HG03060 (cell line): Measurements from ENCODE around the gene KDM5B.
"Not testable (repeated sequence)": the region's sequence is repeated elsewhere in the genome, so short reads cannot be mapped to it uniquely, and the experiment has no call there.

Experiments
- ATAC-seq: cut with Tn5 transposase; IDR thresholded peaks from one replicate; pipeline ENCODE4 v1.9.1; 2021; ENCODE audit warnings: low read depth, moderate number of reproducible peaks; ENCODE audit not compliant: unreplicated experiment

The KDM5B gene

DNA sequence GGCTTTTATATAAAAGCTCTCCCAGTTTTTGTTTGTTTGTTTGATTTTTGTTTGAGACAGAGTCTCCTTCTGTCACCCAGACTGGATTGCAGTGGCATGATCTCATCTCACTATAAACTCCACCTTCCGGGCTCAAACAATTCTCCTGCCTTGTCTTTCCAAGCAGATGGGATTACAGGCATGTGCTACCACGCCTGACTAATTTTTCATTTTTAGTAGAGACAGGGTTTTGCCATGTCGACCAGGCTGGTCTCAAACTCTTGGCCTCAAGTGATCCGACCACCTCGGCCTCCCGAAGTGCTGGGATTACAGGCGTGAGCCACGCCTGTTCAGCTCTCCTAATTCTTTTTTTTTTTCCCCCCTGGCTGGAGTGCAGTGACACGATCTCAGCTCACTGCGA, 6.9 kb upstream of the KDM5B start:
- no peak for ATAC-seq

DNA sequence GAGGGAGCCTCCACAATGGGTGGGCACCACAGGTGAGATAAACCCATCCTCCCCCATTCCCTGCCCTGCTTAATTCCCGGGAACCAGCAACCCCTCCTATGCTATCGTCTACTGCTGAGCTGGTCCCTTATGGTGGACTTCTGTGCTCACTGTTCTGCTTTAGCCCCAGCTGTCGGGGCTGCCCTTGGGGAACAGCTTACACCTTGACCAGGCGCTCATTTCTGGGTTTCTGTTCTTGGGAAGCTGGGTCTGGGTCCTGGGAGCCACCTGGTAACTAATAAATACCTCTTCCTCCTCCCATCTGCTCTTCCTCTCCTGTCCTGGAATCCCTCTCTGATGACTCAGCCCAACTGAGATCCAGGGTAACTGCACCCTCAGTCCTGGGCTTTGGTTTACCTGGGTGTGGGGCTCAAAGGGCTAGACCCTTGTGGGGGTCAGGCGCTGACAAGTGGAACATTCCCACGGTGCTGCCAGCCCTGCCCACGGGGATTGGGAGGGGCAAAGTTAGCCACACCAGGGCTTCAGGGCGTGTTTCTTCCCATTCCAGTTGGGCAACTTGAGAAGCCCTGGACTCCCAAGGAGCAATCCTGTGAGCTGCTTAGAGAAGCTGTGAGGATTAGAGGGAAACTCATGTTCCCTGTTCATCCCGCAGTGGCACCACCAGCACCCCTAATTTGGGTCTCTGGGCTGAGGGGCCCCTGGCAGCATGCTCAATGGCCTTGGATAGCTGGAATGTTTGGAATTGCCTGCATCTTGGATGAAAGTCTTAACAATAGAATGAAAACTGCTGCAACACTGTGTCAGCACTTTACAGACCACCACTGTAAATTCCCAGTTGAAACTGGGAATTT, 4.2 kb upstream of the KDM5B start:
- ATAC-seq: no peak

DNA sequence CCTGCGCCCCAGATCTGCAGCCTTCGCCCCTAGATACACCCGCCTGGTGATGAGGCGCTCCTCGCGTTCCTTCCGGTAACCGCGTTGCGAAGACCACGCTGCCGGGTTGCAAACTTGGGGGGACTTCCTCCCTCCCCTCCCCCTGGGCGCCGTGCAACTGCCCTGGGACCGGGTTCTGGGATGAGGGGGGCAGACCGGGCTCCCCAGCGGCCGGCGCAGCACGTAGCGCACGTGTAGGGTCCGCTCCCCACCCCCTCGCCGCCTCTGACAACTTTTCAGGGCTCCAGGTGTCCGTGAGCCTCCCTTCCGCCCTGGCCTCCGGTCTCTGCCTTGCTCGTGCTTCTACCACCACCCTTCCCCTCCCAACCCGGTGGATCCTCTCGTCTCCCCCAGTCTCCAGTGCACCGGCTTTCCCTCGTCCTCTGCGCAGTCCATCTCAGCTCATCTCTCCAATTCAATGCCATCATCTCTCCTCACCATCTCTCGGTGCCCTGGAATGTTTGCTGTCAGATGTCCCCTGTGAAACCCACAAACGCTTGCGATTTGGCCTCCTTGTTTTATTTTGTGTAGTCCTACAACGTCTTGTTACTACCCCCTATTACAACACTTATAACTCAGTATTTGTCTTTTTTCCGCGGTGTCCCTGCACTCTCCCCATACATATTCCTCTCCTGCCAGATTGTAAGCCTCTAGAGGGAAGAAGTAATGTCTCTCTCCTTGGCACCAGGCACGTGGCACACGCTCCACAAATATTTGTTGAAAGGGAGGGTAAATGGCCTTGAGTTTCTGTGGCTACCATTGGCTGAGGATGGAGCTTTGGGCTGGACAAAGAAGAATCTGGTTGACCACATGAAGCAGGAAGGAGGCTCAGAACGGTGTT, 3.3 kb upstream of the KDM5B start:
- no peak for ATAC-seq

DNA sequence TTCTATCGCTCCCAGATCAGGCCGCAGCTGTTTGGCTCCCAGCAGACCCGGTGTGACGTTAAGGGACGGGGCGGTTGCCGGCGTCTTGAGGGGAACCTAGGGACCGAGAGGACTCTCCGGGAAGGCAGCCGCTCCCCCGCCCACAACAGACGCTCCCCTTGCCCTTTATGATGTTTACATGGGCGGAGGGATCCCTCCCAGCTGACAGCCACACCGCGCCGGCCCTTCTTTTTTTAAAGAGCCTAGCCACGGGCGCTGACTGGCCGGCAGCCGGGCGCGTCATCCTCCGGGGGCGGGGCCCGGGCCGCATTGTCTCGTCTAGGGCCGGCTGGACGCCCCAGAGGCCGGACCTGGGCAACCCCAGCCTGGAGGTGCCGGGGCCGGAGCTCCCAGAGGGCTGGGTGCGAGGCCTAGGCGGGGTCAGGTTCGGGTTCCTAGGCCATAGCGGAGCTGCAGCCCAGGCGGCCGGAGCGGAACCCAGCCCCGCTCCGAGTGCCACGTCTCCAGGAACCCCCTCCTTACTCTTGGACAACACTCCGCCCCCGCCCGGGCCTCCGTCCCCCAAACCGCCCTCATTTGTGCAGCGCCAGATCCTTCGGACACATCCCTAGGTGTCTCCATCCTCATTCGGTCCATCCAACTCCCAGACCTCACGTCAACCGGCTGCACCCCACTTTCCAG, 2.5 kb upstream of the KDM5B start, which contains the start of gene PCAT6:
Gene PCAT6, plus strand, starts transcription at position 340 of the 681 bp plus-strand sequence.
- peak; percentile 36 for ATAC-seq

DNA sequence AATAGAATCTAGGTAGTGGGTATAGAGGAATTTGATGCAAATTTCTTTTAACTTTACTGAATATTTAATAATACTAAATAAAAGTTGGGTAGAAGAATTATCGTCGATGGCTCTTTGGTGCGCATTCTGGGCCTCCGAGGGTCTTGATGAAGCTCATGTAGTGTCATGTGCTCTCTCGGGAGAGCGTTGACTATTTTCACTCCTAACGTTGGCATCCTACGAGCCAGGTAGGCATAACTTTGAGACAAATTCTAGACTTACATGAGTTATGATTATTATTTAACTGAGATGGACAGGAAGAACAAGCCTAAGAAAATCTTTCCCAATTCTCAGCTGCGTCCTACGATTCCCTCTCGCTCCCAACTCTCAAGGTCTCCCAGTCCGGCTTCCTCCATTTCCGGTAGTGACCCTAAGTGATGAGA, 2.0 kb upstream of the KDM5B start:
- ATAC-seq: no peak

DNA sequence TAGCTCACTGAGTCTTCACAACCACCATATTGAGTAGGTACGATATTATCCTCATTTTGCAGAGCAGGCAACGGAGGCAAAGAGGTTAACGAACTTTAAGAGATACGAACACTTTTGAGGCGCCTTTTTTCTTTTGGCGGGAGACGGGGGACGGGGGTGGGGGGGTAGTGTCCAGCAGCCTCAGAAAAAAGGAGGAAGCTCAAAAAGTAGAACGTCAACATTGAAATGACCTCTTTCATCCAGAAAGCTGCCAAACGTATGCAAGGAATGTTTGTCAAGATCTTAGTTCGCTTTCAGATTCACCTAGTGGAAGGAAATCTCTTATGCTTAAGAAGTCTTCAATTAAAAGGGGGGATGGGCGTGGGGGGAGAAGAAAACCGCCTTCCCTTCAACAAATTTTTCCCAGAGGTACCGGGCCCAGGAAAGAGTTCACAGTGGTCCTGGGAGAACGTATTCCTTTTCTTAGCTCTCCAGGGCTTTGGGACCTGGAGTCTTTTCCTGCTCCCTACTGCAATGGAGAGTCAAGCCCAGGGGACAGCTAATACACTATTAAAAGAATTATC, 1.5 kb upstream of the KDM5B start:
- ATAC-seq: no peak

DNA sequence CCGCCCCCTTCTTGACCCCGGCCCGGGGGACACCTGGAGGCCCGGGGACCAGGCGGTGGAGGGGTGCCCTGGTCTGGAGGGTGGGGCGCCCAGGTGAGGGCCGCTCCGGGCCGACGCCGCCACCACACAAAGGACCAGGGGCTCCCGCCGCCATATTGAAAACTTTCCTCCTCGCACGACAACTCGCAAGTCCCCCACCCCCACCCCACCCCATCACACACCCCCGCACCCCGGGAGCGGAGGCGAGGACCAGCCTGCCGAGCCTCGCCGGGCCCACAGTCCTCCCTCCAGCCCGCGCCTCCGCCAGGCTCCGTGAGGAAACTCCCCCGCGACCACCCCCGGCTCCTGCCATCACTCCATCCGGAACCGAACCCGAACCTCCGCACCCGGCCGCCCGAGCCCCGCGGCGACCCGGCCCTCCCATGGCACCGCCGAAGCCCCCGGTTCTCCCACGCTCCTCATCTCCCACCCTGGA, 733 bp downstream of the KDM5B start:
- no peak for ATAC-seq

DNA sequence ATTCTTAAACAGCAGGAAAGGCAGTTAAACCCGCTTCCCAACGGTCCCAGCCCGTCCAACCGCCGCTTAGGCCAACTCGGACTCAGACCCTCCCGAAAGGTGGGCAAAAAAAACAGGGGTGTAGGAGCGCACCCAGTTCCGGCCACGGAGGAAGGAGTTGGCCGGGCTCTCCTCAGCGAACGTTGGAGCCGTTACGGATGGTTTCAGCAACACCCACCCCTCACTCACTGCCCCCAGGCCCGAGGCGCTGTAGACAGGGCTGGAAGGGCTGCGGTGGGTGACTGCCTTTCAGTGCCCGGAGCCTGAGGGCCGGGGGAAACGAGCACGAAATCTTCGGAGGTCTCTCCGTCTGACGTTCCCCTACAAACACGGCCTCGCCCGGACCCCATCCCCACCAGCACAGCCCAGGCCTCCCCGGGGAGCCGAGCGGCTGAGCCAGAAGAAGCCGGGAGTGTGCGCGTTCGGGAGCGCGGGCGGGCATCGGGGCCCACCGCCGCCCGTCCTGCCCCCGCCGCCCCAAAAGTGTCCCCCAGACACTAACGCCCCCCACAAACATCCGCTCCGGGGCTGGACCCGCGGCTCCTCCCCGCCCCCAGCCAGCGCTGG, 1.3 kb downstream of the KDM5B start:
- ATAC-seq: no peak

DNA sequence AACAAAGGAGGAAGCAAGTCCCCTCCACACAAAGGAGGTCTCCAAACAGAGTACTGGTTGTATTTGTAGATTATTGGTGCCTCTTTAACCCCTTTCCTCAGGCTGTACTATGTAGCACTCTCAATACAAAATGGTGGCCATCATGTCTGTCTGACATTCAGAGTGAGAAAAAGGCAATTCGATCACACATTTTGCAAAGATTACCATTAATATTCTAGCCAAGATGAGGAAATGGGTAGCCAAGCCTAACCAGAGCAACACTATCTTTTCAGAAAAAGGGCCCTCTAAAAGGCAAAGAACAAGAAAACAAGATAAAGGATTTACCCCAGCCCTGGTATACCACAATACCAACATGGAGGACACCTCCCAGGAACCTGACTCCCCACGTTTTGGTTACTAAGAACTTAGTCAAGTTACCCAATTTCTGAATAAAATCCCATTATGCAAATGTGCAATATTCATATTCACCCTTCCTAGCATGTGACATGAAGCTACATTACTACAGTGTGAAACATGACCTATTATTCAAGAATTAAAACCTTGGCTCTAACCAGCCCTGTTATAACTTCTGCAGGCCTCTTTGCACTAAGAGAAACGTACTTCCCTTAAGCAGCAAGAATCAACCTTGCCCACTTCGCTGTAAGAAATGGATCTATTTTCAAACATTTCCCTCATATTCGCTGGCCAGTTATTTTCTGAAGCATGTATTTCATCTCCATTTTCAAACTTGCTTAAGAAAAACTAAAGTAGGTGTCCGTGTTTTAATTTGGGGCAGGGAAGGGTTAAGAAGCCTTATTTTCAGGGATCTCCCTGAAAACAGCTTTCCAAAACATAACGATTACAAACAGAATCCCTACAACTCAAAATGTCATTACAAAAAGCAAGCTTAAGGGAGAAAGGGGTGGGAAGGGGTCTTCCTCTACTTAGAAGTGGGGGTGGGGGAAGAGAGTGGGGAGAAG, 2.1 kb downstream of the KDM5B start:
- ATAC-seq: no peak

DNA sequence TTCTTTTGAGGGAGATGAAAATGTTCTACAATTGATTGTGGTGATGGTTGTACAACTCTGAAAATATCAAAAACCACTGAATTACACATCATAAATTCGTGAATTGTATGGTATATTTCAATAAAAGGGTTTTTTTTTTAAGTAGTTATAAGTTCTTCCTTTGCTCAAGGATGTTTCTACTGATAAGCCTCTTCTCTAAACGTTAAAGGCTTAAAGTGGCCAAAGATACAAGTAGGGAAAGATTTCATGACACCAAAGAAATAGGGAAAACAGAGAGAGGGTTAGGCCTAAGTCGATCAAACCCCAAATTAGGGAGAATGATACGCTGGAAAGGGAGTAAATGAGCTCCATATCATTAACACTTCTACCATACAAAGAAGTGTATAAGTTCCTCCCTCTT, 4.1 kb downstream of the KDM5B start:
- no peak for ATAC-seq

DNA sequence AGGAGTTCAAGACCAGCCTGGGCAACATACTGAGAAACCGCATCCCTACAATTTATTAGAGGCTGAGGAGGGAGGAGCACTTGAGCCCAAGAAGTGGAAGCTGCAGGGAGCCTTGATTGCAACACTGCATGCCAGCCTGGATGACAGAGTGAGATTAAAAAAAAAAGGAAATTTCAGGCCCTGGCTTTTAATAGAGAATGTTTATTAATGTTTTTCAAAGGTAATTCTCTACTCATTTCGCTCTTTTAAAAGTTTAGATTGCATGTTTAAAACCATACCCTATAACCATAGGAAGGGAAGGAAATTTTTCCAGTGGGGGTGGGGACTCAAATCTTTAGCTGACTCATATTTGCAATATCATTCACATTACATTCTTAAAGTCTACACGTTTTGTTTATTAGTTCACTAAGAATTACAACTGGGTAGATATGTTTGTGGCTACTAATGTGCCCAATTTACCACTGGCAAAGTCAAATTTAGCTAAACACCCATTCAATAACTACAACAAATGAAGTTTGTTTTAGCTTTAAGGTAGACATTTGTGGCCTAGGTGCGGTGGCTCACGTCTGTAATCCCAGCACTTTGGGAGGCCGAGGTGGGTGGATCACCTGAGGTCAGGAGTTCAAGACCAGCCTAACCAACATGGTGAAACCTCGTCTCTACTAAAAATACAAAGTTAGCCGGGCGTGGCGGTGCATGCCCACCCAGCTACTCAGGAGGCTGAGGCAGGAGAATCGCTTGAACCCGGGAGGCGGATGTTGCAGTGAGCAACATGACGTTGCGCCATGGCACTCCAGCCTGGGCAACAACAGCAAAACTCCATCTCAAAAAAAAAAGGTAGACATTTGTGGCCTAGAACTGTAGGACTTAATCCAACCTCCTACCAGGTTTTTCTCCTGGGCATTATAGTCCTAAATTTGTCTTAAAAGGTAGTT, 5.0 kb downstream of the KDM5B start:
- no peak for ATAC-seq

DNA sequence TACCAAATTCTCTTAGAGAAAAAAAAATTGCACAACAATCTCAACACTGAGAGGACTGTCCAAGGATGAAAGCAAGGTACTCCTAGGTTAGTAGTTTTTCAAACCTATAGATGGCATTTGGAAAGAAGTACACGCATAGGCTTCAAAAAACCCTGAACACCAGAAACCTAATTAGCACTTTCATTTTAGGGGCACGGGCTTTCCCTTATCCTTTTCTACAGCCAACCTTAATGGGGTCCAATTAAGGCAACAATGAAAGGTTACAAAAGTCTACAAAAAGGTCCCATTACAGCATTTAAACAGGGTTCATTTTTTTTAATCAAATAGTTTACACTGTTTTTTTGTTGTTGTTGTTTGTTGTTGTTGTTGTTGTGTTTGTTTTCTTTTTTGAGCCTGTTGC, 6.2 kb downstream of the KDM5B start:
- ATAC-seq: no peak

DNA sequence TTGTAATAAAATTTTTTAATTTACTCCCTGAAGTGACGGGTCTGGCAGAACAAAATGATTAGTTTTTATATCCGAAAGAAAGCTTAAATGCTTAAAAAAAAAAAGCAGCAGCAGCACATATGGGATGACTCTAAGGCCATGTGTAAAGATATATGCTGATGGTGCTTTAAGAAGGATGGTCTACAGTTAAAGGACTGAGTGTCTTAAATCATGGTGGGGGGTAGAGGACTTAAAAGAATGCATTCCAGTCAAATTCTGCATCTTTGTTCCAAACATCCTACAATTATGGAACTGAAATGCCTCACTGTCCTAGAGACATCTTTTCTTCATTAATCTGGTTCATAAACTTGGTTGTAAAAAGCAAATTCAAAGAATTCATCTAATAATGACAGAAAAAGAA, 7.0 kb downstream of the KDM5B start:
- no peak for ATAC-seq

DNA sequence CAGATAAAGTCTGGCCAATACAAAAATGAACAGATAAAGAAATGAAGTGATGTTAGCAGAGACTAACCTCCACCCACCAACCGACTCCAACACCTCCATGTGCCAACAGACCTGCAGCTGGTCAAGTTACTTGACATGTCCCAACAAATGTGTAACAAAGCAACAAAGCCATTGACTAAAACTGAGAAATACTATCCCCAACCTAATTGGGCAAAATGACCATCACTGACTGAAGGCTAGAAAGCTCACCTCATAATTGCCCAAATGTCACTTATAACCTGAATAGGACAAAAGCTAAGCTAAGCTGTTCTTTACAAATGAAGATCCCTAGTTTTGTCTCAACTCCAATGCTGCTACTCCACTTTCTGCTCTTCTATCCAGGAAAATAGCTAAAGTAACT, 7.5 kb downstream of the KDM5B start:
- no peak for ATAC-seq

DNA sequence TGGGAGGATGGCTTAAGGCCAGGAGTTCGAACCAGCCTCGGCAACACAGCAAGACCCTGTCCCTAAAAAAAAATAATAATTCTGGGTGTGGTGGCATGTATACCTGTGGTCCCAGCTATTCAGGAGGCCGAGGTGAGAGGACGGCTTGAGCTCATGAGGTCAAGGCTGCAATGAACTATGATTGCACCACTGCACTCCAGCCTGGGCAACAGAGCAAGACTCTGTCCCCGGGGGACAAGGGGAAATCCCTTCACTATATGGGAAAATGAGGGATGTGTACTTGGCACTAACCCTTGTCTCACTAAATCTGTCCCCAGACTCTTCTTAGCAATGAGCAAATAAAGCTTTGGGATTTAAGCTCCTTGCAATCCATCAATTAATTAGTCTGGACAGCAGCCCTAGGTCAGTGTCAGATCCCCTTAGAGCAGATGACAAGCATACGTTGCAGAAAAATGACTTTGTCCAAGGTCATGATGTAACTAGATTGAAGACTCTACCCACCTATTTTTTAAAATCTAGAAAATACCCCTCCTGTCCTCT, 9.4 kb downstream of the KDM5B start:
- ATAC-seq: no peak

DNA sequence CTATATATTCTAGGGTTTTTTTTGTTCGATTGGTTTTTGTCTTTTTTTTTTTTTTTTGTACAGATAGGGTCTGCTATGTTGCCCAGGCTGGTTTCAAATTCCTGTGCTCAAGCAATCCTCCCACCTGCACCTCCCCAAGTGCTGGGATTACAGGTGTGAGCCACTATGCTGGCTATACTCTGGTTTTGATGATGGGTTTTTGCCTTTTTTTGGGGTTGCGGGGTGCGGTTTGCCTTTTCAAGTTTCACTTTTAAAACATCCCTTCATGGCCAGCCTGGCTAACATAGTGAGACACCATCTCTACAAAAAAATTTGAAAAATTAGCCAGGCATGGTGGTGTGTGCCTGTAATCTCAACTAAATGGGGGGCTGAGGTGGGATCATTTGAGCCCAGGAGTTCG, 10.0 kb downstream of the KDM5B start:
- ATAC-seq: no peak

DNA sequence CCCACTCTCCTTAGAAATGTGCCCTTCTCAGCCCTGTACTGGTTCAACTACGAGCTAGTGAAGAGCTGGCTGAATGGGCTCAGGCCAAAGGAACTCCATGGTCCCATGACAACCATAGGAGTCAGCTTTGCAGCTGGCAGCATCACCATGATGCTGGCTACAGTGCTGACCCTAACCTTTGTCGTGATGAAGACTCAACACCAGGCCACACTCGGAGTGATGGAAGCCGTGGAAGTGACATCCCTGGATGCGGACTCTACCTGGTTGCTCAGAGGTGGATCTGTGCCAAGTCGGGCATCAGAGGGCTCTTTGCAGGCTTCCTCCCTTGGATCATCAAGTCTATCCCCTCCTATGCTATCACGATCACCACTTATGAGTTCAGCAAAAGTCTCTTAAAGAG, 11.6 kb downstream of the KDM5B start:
- no peak for ATAC-seq

DNA sequence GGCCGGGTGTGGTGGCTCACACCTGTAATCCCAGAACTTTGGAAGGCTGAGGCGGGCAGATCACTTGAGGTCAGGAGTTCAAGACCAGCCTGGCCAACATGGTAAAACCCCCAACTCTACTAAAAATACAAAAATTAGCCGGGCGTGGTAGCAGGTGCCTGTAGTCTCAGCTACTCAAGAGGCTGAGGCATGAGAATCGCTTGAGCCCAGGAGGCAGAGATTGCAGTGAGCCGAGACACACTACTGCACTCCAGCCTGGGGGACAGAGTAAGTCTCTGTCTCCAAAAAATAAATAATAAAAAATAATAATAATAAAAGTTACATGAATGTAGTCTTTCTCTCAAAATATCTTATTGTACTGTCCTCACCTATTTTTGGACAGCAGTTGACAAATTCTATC, 13.3 kb downstream of the KDM5B start:
- ATAC-seq: not testable (repeated sequence)
